K562 (cell line): ENCODE measurements around the gene BRCA1. TPM values are rescaled to one million over a fixed set of nuclear protein-coding genes. Genes with fewer than 3 reads are reported as not detected.

Experiments
- ATF3 ChIP-seq, 2 experiments: fragments of 450-650 bp in 1 of 2; sonication (generic) in 1 of 2; formaldehyde crosslinking in 1 of 2; IDR thresholded peaks in 1 of 2; conservative IDR thresholded peaks in 1 of 2; 2 replicates each; pipeline versions ENCODE4 v1.6.1 to v1.8.1; 2016 to 2023; ENCODE audit warnings: mild to moderate bottlenecking in 2 of 2, moderate library complexity in 2 of 2, inconsistent platforms in 1 of 2, missing genetic modification reagents in 1 of 2
- CHD2 ChIP-seq: IDR thresholded peaks from 2 replicates; pipeline ENCODE4 v1.6.1; 2011; ENCODE audit warnings: low read depth, low read length
- DDX20 ChIP-seq: fragments of 450-650 bp; IDR thresholded peaks from 2 replicates; pipeline ENCODE4 v1.6.1; 2016; ENCODE audit warnings: missing genetic modification characterization, low read depth, mild to moderate bottlenecking, missing compliant biosample characterization, moderate library complexity
- E2F1 ChIP-seq: sonication (generic); formaldehyde crosslinking; IDR thresholded peaks from 2 replicates; pipeline ENCODE4 v1.8.1; 2023; ENCODE audit warnings: mild to moderate bottlenecking, missing genetic modification reagents, moderate library complexity
- EGR1 ChIP-seq: fragments of 450-650 bp; conservative IDR thresholded peaks from 2 replicates; pipeline ENCODE4 v1.6.1; 2017; ENCODE audit warnings: mild to moderate bottlenecking
- EHMT2 ChIP-seq: fragments of 450-650 bp; IDR thresholded peaks from 2 replicates; pipeline ENCODE4 v1.6.1; 2018; ENCODE audit warnings: antibody characterized with exemption
- HINFP ChIP-seq: fragments of 450-650 bp; conservative IDR thresholded peaks from 2 replicates; pipeline ENCODE4 v1.6.1; 2016; ENCODE audit warnings: missing genetic modification characterization, low read depth, mild to moderate bottlenecking, control low read depth, missing compliant biosample characterization
- KAT2B ChIP-seq: IDR thresholded peaks from one replicate; pipeline ENCODE4 v1.6.1; 2012; ENCODE audit warnings: low read depth, mild to moderate bottlenecking, control low read depth, inconsistent platforms, low read length, moderate library complexity
- KHSRP ChIP-seq: fragments of 450-650 bp; IDR thresholded peaks from 2 replicates; pipeline ENCODE4 v1.6.1; 2017
- MEF2D ChIP-seq: conservative IDR thresholded peaks from 2 replicates; pipeline ENCODE4 v1.6.1; 2016; ENCODE audit warnings: low read depth, missing genetic modification characterization, missing compliant biosample characterization
- MITF ChIP-seq: IDR thresholded peaks from 2 replicates; pipeline ENCODE4 v1.6.1; 2014; ENCODE audit warnings: antibody characterized with exemption
- MYBL2 ChIP-seq, 2 experiments: fragments of 450-650 bp in 1 of 2; sonication (generic) in 1 of 2; formaldehyde crosslinking in 1 of 2; IDR thresholded peaks; 2 replicates each; pipeline versions ENCODE4 v1.6.1 to v1.8.1; 2017 to 2022; ENCODE audit warnings: borderline replicate concordance in 1 of 2, inconsistent platforms in 1 of 2, low read depth in 1 of 2, mild to moderate bottlenecking in 1 of 2, missing genetic modification reagents in 1 of 2, moderate library complexity in 1 of 2
- NCOR1 ChIP-seq: fragments of 450-650 bp; IDR thresholded peaks from 2 replicates; pipeline ENCODE4 v1.6.1; 2016; ENCODE audit warnings: mild to moderate bottlenecking, moderate library complexity
- RAD21 ChIP-seq, 2 experiments: fragments of 250-450 bp in 1 of 2; fragments of 450-650 bp in 1 of 2; sonication (Bioruptor Pico) in 1 of 2; formaldehyde crosslinking in 1 of 2; IDR thresholded peaks in 1 of 2; conservative IDR thresholded peaks in 1 of 2; 2 replicates each; pipeline versions ENCODE4 v1.4.0 to v1.8.0; 2020 to 2022; ENCODE audit warnings: mild to moderate bottlenecking in 2 of 2, moderate library complexity in 1 of 2
- RBM17 ChIP-seq: fragments of 200-400 bp; formaldehyde crosslinking; IDR thresholded peaks from 2 replicates; pipeline ENCODE4 v1.6.1; 2017; ENCODE audit warnings: low read depth, mild to moderate bottlenecking, low read length, borderline replicate concordance
- RFX7 ChIP-seq: fragments of 250-450 bp; sonication (Bioruptor Pico); IDR thresholded peaks from 2 replicates; pipeline ENCODE4 v1.5.1; 2021; ENCODE audit warnings: mild to moderate bottlenecking
- SMAD3 ChIP-seq: fragments of 450-650 bp; formaldehyde crosslinking; conservative IDR thresholded peaks from 2 replicates; pipeline ENCODE4 v1.4.0; 2020; ENCODE audit warnings: mild to moderate bottlenecking
- SMAD4 ChIP-seq: fragments of 250-450 bp; sonication (Bioruptor Pico); conservative IDR thresholded peaks from 2 replicates; pipeline ENCODE4 v1.8.0; 2021; ENCODE audit warnings: inconsistent platforms, mild to moderate bottlenecking, moderate library complexity
- ZBTB34 ChIP-seq: fragments of 250-450 bp; sonication (Bioruptor Pico); IDR thresholded peaks from 2 replicates; pipeline ENCODE4 v1.8.0; 2021; ENCODE audit warnings: mild to moderate bottlenecking, moderate library complexity
- ZNF239 ChIP-seq: fragments of 250-450 bp; sonication (Bioruptor Pico); IDR thresholded peaks from 2 replicates; pipeline ENCODE4 v1.4.0; 2020; ENCODE audit warnings: mild to moderate bottlenecking
- polyA plus RNA-seq, 8 experiments: library from polyadenylated mRNA; depleted of rRNA in 4 of 8; stranded (reverse) in 5 of 8; unstranded in 3 of 8; fragments of >200 nt; fragmentation: Nextera tagmentation in 2 of 8; fragmentation: Illumina TruSeq in 1 of 8; extraction: Ambion mirVana in 2 of 8; extraction: Trizol in 1 of 8; gene quantifications; 2 replicates each; pipeline versions ENCODE4 v1.2.1 to v1.2.3, GENCODE V29; 2011 to 2014; ENCODE audit warnings: inconsistent platforms in 1 of 8, missing spikeins in 1 of 8
- total RNA-seq, 7 experiments: library from RNA; depleted of rRNA in 6 of 7; stranded (reverse); fragments of >200 nt in 6 of 7; fragmentation: Illumina TruSeq in 2 of 7; extraction: Trizol in 2 of 7; gene quantifications; 2 replicates each; pipeline versions ENCODE4 v1.2.1 to v1.2.3, GENCODE V29; 2011 to 2021; ENCODE audit warnings: low replicate concordance in 1 of 7

Gene BRCA1
- total and polyA plus RNA-seq, 9 of the 15 experiments (the other 6 are each of a cell fraction or from before 2014, with no cell fraction given): 25.9 to 95.3 (median 62.3) TPM

GRCh38 chr17:42997984-42998938, 126.9 kb downstream of the BRCA1 start, which contains the start of gene RPL27 (continued):
- TF ChIP-seq ZBTB34 (no peak), ATF3 (IDR thresholded peaks at IDR 0.05) (peak; percentile 82), ATF3 (CRISPR knock-in tag; conservative IDR thresholded peaks at IDR 0.05) (peak; percentile 95), KHSRP (no peak), RBM17 (no peak), MITF (peak; percentile 90; the same call in 1 of the 2 replicates), HINFP (no peak), RAD21 (CRISPR knock-in tag; conservative IDR thresholded peaks at IDR 0.05 in 1 of 2, IDR thresholded peaks at IDR 0.05 in 1 of 2) (peak; percentile 58 to 72), KAT2B (no peak), SMAD3 (no peak), DDX20 (tag) (no peak), MEF2D (peak; percentile 27; the same call in 1 of the 2 replicates), CHD2 (peak; percentile 78), RFX7 (CRISPR knock-in tag) (no peak), E2F1 (CRISPR knock-in tag) (peak; percentile 95), EHMT2 (no peak), SMAD4 (CRISPR knock-in tag) (peak; percentile 86), NCOR1 (peak; percentile 67; the same call in 1 of the 2 replicates), EGR1 (no peak), ZNF239 (CRISPR knock-in tag) (no peak; the same call in 1 of the 2 replicates), MYBL2 (IDR thresholded peaks at IDR 0.05; ENCODE audit: low read depth) (no peak), MYBL2 (CRISPR knock-in tag; IDR thresholded peaks at IDR 0.05; ENCODE audit: borderline replicate concordance) (no peak)
